DND-41 (cell line): Measurements from ENCODE around the gene AMDHD2.

Source experiments
- ATAC-seq: fragments of 200-7000 bp; cut with Tn5 transposase; 3 replicates; pipeline ENCODE4 v1.9.1; 2021; ENCODE audit warnings: low read depth; ENCODE audit not compliant: insufficient read depth
- DNase-seq: peaks from one replicate; pipeline ENCODE4 v3.0.0-alpha.2; 2020
- H2AFZ ChIP-seq: 2 replicates; pipeline ENCODE4 v1.6.0; 2012; ENCODE audit warnings: low read depth, low read length
- H3K27ac ChIP-seq: 2 replicates; pipeline ENCODE4 v1.5.1; 2012; ENCODE audit warnings: low read length, inconsistent platforms
- H3K27me3 ChIP-seq: fragments of 200-600 bp; sonication (generic); 2 replicates; pipeline ENCODE4 v1.6.0; 2012; ENCODE audit warnings: low read length, mild to moderate bottlenecking, inconsistent platforms; ENCODE audit not compliant: insufficient read depth, poor library complexity
- H3K36me3 ChIP-seq: 2 replicates; pipeline ENCODE4 v1.5.1; 2012; ENCODE audit warnings: low read length, inconsistent platforms; ENCODE audit not compliant: insufficient read depth
- H3K4me1 ChIP-seq: 2 replicates; pipeline ENCODE4 v1.5.1; 2012; ENCODE audit warnings: mild to moderate bottlenecking, low read length; ENCODE audit not compliant: insufficient read depth
- H3K4me2 ChIP-seq: 2 replicates; pipeline ENCODE4 v1.6.0; 2012; ENCODE audit warnings: mild to moderate bottlenecking, moderate library complexity, low read length, inconsistent platforms; ENCODE audit not compliant: insufficient read depth
- H3K4me3 ChIP-seq, 2 experiments: fragments of 200-600 bp in 1 of 2; shearing (Covaris generic) in 1 of 2; 2 replicates each; pipeline ENCODE4 v1.5.1; 2012 to 2016; ENCODE audit warnings: inconsistent platforms in 2 of 2, low read length in 2 of 2, mild to moderate bottlenecking in 2 of 2, low read depth in 1 of 2, moderate library complexity in 1 of 2
- H3K79me2 ChIP-seq: 2 replicates; pipeline ENCODE4 v1.6.0; 2012; ENCODE audit warnings: low read length, inconsistent platforms; ENCODE audit not compliant: insufficient read depth
- H3K9ac ChIP-seq: 2 replicates; pipeline ENCODE4 v1.6.0; 2012; ENCODE audit warnings: low read depth, mild to moderate bottlenecking, inconsistent platforms, low read length, moderate library complexity
- H3K9me3 ChIP-seq: 2 replicates; pipeline ENCODE4 v1.5.1; 2012; ENCODE audit warnings: low read length, moderate library complexity, mild to moderate bottlenecking, inconsistent platforms; ENCODE audit not compliant: insufficient read depth, severe bottlenecking
- H4K20me1 ChIP-seq: 2 replicates; pipeline ENCODE4 v1.6.0; 2012; ENCODE audit warnings: low read length; ENCODE audit not compliant: insufficient read depth
- EZH2 ChIP-seq: IDR thresholded peaks from 3 replicates; pipeline ENCODE4 v1.6.1; 2012; ENCODE audit warnings: borderline replicate concordance, low read depth, mild to moderate bottlenecking, moderate library complexity, low read length, inconsistent platforms; ENCODE audit not compliant: severe bottlenecking
- TF ChIP-seq, protein P1 (sequence below): IDR thresholded peaks from 2 replicates; pipeline ENCODE4 v1.5.1; 2012; ENCODE audit warnings: borderline replicate concordance, low read length, moderate library complexity, mild to moderate bottlenecking; ENCODE audit not compliant: poor library complexity, severe bottlenecking; ENCODE audit errors: extremely low read depth

The AMDHD2 gene

DNA sequence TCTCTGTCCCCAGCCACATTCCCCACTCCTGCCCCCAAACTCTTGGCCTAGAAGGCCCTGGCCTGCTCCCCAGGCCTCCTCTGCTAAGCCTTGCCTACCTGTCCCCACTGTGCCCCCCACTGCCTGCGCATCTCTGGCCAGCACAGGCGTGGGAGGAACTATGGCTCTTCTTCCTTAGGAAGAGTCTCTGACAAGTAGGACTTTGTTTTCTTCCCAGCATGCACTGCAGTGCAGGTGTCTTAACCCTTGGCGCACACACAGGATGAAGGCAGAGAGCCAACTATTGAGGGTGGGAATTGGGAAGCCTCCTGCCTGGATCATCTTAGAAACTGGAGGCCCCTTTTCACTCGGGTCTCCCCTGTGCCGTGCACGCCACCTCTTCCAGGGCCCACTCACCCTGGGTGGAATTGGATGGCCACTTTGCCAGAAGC, 3.6 kb downstream of the AMDHD2 start:
- Histone ChIP-seq H3K4me2 (no peak overlapping the region), H3K4me3 (no peak overlapping the region), H3K9me3 (no peaks in the 10 kb centered on the region), H2AFZ (no peak overlapping the region), H3K9ac (no peak overlapping the region), H3K27ac (no peak overlapping the region), H3K79me2 (peaks cover 38% of the 10 kb centered on the region), H3K36me3 (peaks cover 69% of the 10 kb centered on the region), H3K4me1 (peaks cover 27% of the 10 kb centered on the region), H3K27me3 (no peaks in the 10 kb centered on the region), H4K20me1 (peaks cover 31% of the 10 kb centered on the region)
- ATAC-seq: no peak
- no peak for DNase-seq
- no peak for TF ChIP-seq EZH2
- TF ChIP-seq, protein P1, sequence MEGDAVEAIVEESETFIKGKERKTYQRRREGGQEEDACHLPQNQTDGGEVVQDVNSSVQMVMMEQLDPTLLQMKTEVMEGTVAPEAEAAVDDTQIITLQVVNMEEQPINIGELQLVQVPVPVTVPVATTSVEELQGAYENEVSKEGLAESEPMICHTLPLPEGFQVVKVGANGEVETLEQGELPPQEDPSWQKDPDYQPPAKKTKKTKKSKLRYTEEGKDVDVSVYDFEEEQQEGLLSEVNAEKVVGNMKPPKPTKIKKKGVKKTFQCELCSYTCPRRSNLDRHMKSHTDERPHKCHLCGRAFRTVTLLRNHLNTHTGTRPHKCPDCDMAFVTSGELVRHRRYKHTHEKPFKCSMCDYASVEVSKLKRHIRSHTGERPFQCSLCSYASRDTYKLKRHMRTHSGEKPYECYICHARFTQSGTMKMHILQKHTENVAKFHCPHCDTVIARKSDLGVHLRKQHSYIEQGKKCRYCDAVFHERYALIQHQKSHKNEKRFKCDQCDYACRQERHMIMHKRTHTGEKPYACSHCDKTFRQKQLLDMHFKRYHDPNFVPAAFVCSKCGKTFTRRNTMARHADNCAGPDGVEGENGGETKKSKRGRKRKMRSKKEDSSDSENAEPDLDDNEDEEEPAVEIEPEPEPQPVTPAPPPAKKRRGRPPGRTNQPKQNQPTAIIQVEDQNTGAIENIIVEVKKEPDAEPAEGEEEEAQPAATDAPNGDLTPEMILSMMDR: no peak

DNA sequence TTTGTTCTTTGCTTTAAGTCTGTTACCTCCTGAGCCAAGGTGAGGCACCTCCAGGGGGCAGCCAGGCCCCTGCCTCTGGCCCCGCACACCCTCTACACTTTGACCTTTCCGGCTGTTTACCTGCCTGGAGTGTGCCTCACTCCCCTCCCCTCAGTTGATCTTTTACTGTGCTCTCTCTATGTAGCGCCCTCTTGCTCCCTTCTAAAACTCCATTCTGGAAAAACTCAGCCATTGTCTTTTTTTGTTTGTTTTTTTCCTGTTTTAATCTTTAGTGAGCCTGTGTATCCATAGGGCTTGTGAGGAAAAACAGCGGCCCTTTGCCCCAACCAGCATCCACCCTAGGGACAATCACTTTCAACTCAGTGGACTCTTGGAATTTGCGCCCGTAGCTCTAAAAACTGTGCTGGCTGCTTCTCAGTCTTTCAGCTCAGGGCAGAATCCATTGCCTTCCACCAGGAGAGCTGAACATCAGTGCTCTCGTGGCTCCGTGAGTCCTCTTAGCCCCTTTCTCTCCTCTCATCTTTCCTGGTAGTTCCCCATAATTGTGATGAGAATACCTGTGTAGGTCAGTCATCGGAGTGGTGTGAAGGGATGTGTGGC, 4.3 kb downstream of the AMDHD2 start:
- Histone ChIP-seq H2AFZ (no peak overlapping the region), H4K20me1 (peaks cover 25% of the 10 kb centered on the region), H3K27ac (no peak overlapping the region), H3K9me3 (no peaks in the 10 kb centered on the region), H3K79me2 (peaks cover 31% of the 10 kb centered on the region), H3K36me3 (peaks cover 69% of the 10 kb centered on the region), H3K27me3 (no peaks in the 10 kb centered on the region), H3K4me2 (no peak overlapping the region), H3K4me1 (peaks cover 21% of the 10 kb centered on the region), H3K4me3 (no peak overlapping the region), H3K9ac (no peak overlapping the region)
- no peak for TF ChIP-seq EZH2
- TF ChIP-seq, protein P1: no peak
- DNase-seq (no peak), ATAC-seq (no peak)

DNA sequence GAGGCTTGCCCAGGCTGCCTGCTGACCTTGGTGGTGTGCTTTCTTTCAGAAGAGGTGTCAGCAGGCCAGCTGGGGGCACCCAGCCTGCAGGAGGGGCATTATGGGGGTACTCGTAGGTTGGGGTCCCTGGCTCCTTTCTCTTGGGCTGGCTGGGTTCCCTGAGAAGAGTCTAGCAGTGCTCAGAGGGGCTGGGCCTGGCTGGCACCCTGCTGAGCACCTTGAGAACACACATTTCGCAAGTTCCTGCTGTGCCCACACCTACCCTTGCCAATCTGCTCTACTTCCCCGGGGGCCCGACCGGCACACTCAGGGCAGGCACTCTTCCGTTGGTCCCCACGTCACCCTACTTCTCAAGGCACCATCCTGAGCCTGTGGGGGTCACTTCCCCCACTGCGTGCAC, 6.0 kb downstream of the AMDHD2 start:
- Histone ChIP-seq H4K20me1 (peaks cover 20% of the 10 kb centered on the region), H3K36me3 (peaks cover 76% of the 10 kb centered on the region), H3K4me2 (no peak overlapping the region), H2AFZ (no peak overlapping the region), H3K9me3 (no peaks in the 10 kb centered on the region), H3K27ac (no peak overlapping the region), H3K4me1 (peaks cover 21% of the 10 kb centered on the region), H3K27me3 (no peaks in the 10 kb centered on the region), H3K79me2 (peaks cover 21% of the 10 kb centered on the region), H3K4me3 (no peak overlapping the region), H3K9ac (no peak overlapping the region)
- ATAC-seq (no peak), DNase-seq (no peak)
- no peak for TF ChIP-seq EZH2
- TF ChIP-seq, protein P1: no peak
